ENCODE measurements around the gene MADCAM1.

Gene MADCAM1

DNA sequence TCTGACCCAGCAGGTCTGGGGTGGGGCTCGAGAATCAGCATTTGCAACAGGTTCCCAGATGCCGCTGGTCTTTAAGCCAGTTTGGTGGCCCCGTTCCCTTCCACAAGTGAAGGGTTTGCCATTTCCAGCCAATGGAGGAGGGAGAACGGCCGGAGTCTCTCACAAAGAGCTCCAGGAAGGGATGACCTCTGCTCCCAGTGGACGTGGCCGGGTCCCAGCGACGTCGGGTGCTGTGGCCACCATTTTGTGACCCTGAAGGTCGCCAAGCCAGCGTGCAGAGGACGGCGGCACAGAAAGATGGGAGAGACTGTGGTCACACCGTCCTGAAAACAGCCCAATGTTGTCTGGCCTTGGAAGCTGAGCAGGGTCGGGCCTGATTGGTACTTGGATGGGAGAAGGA is 43.5 kb upstream of the MADCAM1 start:
- Histone ChIP-seq H3K36me3 (ENCODE audit: control insufficient read depth, insufficient read depth, low read length) (no peaks in the 10 kb centered on the region), H2BK5ac (ENCODE audit: low read length) (no peak overlapping the region), H3K56ac (ENCODE audit: low read length) (no peak overlapping the region), H3K27me3 (ENCODE audit: insufficient read depth, low read length, poor library complexity) (no peaks in the 10 kb centered on the region), H2BK120ac (ENCODE audit: low read depth, low read length) (no peak overlapping the region), H3K23ac (ENCODE audit: low read length) (no peak overlapping the region), H3K4me2 (ENCODE audit: low read length) (no peak overlapping the region), H2AK5ac (ENCODE audit: low read length) (no peak overlapping the region), H2BK15ac (replicated peaks; ENCODE audit: low read depth) (no peak overlapping the region), H3K4me3 (ENCODE audit: low read length) (no peak overlapping the region), H4K5ac (ENCODE audit: low read length) (no peak overlapping the region), H3K4me1 (ENCODE audit: control insufficient read depth, low read depth, low read length) (no peaks in the 10 kb centered on the region), H4K8ac (ENCODE audit: low read depth, low read length) (no peak overlapping the region), H3K4ac (ENCODE audit: low read depth, low read length) (no peak overlapping the region), H3K18ac (ENCODE audit: low read length) (no peak overlapping the region), H3K79me1 (ENCODE audit: low read length) (no peaks in the 10 kb centered on the region), H3K27ac (ENCODE audit: low read depth, low read length) (no peak overlapping the region), H3K79me2 (ENCODE audit: control insufficient read depth, insufficient read depth, low read length) (no peaks in the 10 kb centered on the region), H3K9ac (ENCODE audit: low read length) (no peak overlapping the region)
- DNase-seq, result no peak
- no CpG with 5 or more reads among the region's 16 CpGs for WGBS (ENCODE audit: extremely low coverage, insufficient coverage, low lambda C conversion rate)

DNA sequence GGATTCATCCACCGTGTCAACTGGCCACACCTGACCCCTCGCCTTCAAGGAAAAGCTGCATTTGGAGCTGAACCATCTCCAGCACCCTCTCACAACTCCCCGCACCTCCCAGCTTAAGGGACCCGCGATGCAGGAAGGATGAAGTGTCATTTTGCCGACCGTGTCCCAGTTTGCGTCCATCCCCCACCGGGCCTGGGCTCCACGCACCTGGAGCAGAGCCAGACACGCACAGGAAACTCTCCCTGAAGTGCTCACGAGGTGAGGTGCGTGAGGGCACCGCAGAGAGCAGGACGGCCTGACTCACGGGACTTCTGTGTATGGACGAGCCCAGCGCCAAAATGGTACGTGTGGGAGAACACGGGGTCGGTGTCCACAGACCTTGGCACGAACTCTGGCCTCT is 42.7 kb upstream of the MADCAM1 start:
- WGBS (ENCODE audit: extremely low coverage, insufficient coverage, low lambda C conversion rate), result no CpG with 5 or more reads among the region's 22 CpGs
- H3K18ac ChIP-seq (ENCODE audit: low read length), result no peak overlapping the region
- no peak for DNase-seq
- no peak overlapping the region for H4K8ac ChIP-seq (ENCODE audit: low read depth, low read length)
- H2BK15ac ChIP-seq (replicated peaks; ENCODE audit: low read depth), result no peak overlapping the region
- no peak overlapping the region for H3K27ac ChIP-seq (ENCODE audit: low read depth, low read length)
- H3K27me3 ChIP-seq (ENCODE audit: insufficient read depth, low read length, poor library complexity), result no peaks in the 10 kb centered on the region
- no peak overlapping the region for H2BK5ac ChIP-seq (ENCODE audit: low read length)
- no peaks in the 10 kb centered on the region for H3K79me1 ChIP-seq (ENCODE audit: low read length)
- no peak overlapping the region for H4K5ac ChIP-seq (ENCODE audit: low read length)
- H2BK120ac ChIP-seq (ENCODE audit: low read depth, low read length), result no peak overlapping the region
- H3K4me3 ChIP-seq (ENCODE audit: low read length), result no peak overlapping the region
- no peak overlapping the region for H3K23ac ChIP-seq (ENCODE audit: low read length)
- H3K79me2 ChIP-seq (ENCODE audit: control insufficient read depth, insufficient read depth, low read length), result no peaks in the 10 kb centered on the region
- no peak overlapping the region for H3K9ac ChIP-seq (ENCODE audit: low read length)
- H3K56ac ChIP-seq (ENCODE audit: low read length), result no peak overlapping the region
- no peak overlapping the region for H2AK5ac ChIP-seq (ENCODE audit: low read length)
- H3K4ac ChIP-seq (ENCODE audit: low read depth, low read length), result no peak overlapping the region
- H3K4me1 ChIP-seq (ENCODE audit: control insufficient read depth, low read depth, low read length), result no peaks in the 10 kb centered on the region
- no peak overlapping the region for H3K4me2 ChIP-seq (ENCODE audit: low read length)
- H3K36me3 ChIP-seq (ENCODE audit: control insufficient read depth, insufficient read depth, low read length), result no peaks in the 10 kb centered on the region

DNA sequence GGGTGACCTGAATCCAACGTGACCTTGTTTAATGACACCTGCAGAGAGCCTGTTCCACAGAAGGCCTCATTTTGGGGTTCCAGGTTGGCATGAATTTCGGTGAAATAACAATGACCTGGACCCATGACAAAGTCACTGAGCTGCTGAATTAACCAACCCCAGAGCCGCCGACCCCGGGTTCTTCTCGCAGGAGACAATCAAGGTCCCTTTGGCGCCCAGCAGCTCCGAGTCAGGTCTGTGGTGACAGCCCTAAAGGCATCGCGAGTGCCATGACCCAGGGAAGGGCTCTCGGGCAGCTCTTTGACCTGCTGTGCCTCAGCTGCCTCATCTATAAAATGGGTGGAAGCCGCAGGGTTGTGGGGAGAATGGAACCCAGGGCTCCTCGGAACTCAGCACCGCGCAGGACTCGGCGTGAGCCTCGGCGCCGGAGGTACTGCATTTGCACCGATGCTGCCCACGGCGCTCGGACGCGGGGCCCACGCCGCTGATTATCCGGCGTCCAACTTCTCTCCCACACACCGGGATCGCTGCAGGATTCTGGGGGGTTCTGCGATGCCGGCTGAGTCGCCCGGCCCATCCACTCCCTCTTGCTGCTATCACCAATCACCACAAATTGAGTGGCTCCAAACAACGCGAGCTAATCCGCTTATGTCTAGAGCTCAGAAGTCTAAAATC is 41.1 kb upstream of the MADCAM1 start:
- Histone ChIP-seq H4K8ac (ENCODE audit: low read depth, low read length) (no peak overlapping the region), H2BK5ac (ENCODE audit: low read length) (no peak overlapping the region), H3K27ac (ENCODE audit: low read depth, low read length) (no peak overlapping the region), H3K18ac (ENCODE audit: low read length) (no peak overlapping the region), H3K79me2 (ENCODE audit: control insufficient read depth, insufficient read depth, low read length) (no peaks in the 10 kb centered on the region), H3K4me2 (ENCODE audit: low read length) (no peak overlapping the region), H3K4me1 (ENCODE audit: control insufficient read depth, low read depth, low read length) (no peaks in the 10 kb centered on the region), H3K4me3 (ENCODE audit: low read length) (no peak overlapping the region), H3K9ac (ENCODE audit: low read length) (no peak overlapping the region), H3K4ac (ENCODE audit: low read depth, low read length) (no peak overlapping the region), H3K56ac (ENCODE audit: low read length) (no peak overlapping the region), H3K23ac (ENCODE audit: low read length) (no peak overlapping the region), H4K5ac (ENCODE audit: low read length) (no peak overlapping the region), H2AK5ac (ENCODE audit: low read length) (no peak overlapping the region), H2BK120ac (ENCODE audit: low read depth, low read length) (no peak overlapping the region), H2BK15ac (replicated peaks; ENCODE audit: low read depth) (no peak overlapping the region), H3K36me3 (ENCODE audit: control insufficient read depth, insufficient read depth, low read length) (no peaks in the 10 kb centered on the region), H3K79me1 (ENCODE audit: low read length) (no peaks in the 10 kb centered on the region), H3K27me3 (ENCODE audit: insufficient read depth, low read length, poor library complexity) (no peaks in the 10 kb centered on the region)
- WGBS (ENCODE audit: extremely low coverage, insufficient coverage, low lambda C conversion rate), result no CpG with 5 or more reads among the region's 39 CpGs
- no peak for DNase-seq

DNA sequence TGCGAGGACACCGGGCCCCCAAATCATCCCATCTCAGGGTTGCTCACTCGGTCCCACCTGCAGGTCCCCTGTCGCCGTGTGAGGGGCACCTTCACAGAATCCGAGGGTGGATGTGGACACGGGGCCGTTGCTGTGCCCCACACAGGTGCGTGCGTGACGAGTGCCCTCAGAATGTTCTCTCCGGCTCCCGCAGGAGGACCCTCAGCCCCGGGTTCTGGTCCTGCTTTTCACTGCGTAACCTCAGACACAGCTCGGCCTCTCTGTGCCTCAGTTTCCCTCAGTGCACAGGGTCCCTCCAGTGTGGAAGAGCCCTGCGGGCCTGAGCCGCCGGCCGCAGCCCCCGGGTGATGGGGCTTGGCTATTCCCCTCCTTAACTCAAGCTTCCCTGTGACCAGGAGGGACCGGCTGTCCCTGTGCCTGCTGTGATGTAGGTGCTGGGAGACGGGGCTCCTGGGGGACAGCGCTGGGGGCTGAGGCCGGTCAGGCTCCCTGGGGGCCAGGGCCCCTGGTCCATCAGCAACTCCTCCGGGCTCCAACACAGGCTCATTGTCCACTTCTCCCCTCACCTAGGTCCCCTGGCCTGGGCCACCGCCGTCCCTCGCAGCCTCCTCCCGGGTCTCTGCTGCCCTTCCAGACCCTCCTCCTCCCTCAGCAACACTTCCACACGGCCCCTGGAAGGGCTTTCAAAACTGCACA is 40.3 kb upstream of the MADCAM1 start:
- H2BK120ac ChIP-seq (ENCODE audit: low read depth, low read length), result no peak overlapping the region
- no peak for DNase-seq
- no peak overlapping the region for H3K4me2 ChIP-seq (ENCODE audit: low read length)
- no CpG with 5 or more reads among the region's 31 CpGs for WGBS (ENCODE audit: extremely low coverage, insufficient coverage, low lambda C conversion rate)
- H3K9ac ChIP-seq (ENCODE audit: low read length), result no peak overlapping the region
- no peak overlapping the region for H3K4ac ChIP-seq (ENCODE audit: low read depth, low read length)
- no peaks in the 10 kb centered on the region for H3K79me1 ChIP-seq (ENCODE audit: low read length)
- no peak overlapping the region for H3K56ac ChIP-seq (ENCODE audit: low read length)
- H3K23ac ChIP-seq (ENCODE audit: low read length), result no peak overlapping the region
- H3K4me1 ChIP-seq (ENCODE audit: control insufficient read depth, low read depth, low read length), result no peaks in the 10 kb centered on the region
- no peaks in the 10 kb centered on the region for H3K27me3 ChIP-seq (ENCODE audit: insufficient read depth, low read length, poor library complexity)
- H3K18ac ChIP-seq (ENCODE audit: low read length), result no peak overlapping the region
- H4K5ac ChIP-seq (ENCODE audit: low read length), result no peak overlapping the region
- no peaks in the 10 kb centered on the region for H3K36me3 ChIP-seq (ENCODE audit: control insufficient read depth, insufficient read depth, low read length)
- H4K8ac ChIP-seq (ENCODE audit: low read depth, low read length), result no peak overlapping the region
- no peaks in the 10 kb centered on the region for H3K79me2 ChIP-seq (ENCODE audit: control insufficient read depth, insufficient read depth, low read length)
- H2BK5ac ChIP-seq (ENCODE audit: low read length), result no peak overlapping the region
- H3K27ac ChIP-seq (ENCODE audit: low read depth, low read length), result no peak overlapping the region
- H2BK15ac ChIP-seq (replicated peaks; ENCODE audit: low read depth), result no peak overlapping the region
- no peak overlapping the region for H2AK5ac ChIP-seq (ENCODE audit: low read length)
- no peak overlapping the region for H3K4me3 ChIP-seq (ENCODE audit: low read length)

DNA sequence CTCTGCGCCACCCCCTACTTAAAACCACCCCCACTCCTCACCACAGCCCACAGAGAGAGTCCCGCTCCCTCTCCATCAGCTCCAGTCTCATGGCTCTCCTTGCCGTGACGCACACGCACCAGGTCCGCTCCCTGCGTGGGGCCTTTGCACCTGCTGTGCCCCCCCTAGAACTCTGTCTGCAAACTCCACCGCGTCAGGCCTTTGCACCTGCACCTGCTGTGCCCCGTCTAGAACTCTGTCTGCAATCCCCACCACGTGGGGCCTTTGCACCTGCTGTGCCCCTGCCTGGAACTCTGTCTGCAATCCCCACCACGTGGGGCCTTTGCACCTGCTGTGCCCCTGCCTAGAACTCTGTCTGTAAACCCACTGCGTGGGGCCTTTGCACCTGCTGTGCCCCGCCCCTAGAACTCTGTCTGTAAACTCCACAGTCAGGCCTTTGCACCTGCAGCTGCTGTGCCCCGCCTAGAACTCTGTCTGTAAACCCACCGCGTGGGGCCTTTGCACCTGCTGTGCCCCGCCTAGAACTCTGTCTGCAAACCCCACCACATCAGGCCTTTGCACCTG is 39.7 kb upstream of the MADCAM1 start:
- DNase-seq, result no peak
- H3K18ac ChIP-seq (ENCODE audit: low read length), result no peak overlapping the region
- no peak overlapping the region for H2BK120ac ChIP-seq (ENCODE audit: low read depth, low read length)
- no peaks in the 10 kb centered on the region for H3K79me2 ChIP-seq (ENCODE audit: control insufficient read depth, insufficient read depth, low read length)
- H2AK5ac ChIP-seq (ENCODE audit: low read length), result no peak overlapping the region
- H4K8ac ChIP-seq (ENCODE audit: low read depth, low read length), result no peak overlapping the region
- no peak overlapping the region for H3K4ac ChIP-seq (ENCODE audit: low read depth, low read length)
- H3K9ac ChIP-seq (ENCODE audit: low read length), result no peak overlapping the region
- no peak overlapping the region for H3K56ac ChIP-seq (ENCODE audit: low read length)
- H3K27me3 ChIP-seq (ENCODE audit: insufficient read depth, low read length, poor library complexity), result peaks cover 3% of the 10 kb centered on the region
- no peak overlapping the region for H3K27ac ChIP-seq (ENCODE audit: low read depth, low read length)
- H2BK15ac ChIP-seq (replicated peaks; ENCODE audit: low read depth), result no peak overlapping the region
- H2BK5ac ChIP-seq (ENCODE audit: low read length), result no peak overlapping the region
- H3K79me1 ChIP-seq (ENCODE audit: low read length), result no peaks in the 10 kb centered on the region
- no peak overlapping the region for H3K4me2 ChIP-seq (ENCODE audit: low read length)
- H4K5ac ChIP-seq (ENCODE audit: low read length), result no peak overlapping the region
- no peak overlapping the region for H3K4me3 ChIP-seq (ENCODE audit: low read length)
- H3K23ac ChIP-seq (ENCODE audit: low read length), result no peak overlapping the region
- no peaks in the 10 kb centered on the region for H3K4me1 ChIP-seq (ENCODE audit: control insufficient read depth, low read depth, low read length)
- WGBS (ENCODE audit: extremely low coverage, insufficient coverage, low lambda C conversion rate), result no CpG with 5 or more reads among the region's 18 CpGs
- no peaks in the 10 kb centered on the region for H3K36me3 ChIP-seq (ENCODE audit: control insufficient read depth, insufficient read depth, low read length)

Data from mesendoderm (in vitro differentiated cells).